GM12874 (cell line): Measurements from ENCODE around the gene COL4A2.

Experiments
- TF ChIP-seq, protein P1 (sequence below): IDR thresholded peaks from 2 replicates; pipeline ENCODE4 v1.5.1; 2011; ENCODE audit warnings: low read depth, mild to moderate bottlenecking, control low read depth, low read length, moderate library complexity; ENCODE audit not compliant: insufficient read depth

Gene COL4A2

DNA sequence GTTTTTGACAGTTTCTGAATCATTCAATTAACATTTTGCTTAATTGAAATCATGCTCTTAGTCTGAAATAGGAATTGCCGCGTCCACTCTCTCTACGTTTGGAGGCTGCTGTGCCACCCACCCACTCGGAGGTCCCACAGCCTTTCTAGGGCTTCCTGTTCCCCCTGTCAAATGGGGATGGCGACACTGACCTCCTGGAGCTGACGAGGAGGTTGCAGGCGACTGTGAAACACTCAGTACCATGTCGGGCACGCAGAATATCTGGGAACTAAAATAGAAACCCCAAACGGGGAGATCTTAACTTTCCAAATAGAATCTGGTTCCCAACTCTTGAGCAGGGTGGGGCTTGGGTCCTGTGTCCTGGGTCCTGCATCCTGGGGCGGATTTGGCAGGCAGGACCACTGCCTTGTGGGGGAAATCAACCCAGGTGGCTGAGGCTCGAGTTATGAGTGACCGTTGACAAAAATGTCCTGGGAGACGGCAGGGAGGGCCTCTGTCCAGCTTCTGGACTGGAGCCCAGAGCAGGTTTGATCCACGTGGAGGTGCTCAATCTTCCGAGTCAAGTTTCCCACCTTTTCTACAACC, 129.8 kb downstream of the COL4A2 start:
- TF ChIP-seq, protein P1, sequence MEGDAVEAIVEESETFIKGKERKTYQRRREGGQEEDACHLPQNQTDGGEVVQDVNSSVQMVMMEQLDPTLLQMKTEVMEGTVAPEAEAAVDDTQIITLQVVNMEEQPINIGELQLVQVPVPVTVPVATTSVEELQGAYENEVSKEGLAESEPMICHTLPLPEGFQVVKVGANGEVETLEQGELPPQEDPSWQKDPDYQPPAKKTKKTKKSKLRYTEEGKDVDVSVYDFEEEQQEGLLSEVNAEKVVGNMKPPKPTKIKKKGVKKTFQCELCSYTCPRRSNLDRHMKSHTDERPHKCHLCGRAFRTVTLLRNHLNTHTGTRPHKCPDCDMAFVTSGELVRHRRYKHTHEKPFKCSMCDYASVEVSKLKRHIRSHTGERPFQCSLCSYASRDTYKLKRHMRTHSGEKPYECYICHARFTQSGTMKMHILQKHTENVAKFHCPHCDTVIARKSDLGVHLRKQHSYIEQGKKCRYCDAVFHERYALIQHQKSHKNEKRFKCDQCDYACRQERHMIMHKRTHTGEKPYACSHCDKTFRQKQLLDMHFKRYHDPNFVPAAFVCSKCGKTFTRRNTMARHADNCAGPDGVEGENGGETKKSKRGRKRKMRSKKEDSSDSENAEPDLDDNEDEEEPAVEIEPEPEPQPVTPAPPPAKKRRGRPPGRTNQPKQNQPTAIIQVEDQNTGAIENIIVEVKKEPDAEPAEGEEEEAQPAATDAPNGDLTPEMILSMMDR = no peak

DNA sequence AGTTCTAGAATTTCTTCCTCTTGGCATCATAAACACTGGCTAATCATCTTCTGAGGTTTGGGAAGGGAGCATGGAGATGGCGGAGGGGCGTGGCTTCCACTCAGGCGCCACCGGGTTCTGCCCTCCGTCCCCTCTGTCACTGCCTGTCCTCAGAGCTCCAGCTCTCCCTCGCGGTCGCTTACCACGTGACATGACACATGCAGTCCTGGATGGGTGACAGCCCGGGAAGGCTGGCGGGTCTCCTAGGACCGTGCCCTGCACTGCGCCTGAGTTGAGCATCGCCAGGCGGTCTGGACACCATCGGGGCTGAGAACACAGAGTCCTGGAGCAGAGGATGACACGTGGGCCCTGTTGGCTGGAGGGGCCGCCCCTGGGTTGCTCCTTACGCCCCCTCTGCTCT, 131.1 kb downstream of the COL4A2 start:
- TF ChIP-seq, protein P1 = no peak

DNA sequence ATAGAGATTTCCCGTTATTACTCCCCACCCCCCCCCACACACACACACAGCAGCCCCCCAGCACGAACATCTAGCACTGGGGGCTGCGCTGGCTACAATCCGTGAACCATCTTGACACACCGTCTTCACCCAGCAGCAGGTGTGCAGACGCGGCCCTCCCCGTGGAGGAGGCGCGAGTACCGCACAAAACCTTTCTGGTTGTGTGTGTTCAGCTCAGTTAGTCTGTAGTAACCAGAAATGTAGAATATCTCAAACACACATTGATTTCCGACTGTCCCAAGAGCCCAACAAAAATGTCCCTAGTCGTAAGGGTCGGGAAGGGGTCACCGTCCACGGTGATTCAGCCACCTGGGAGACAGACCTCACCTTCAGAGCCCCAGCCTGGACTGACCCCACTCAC, 131.7 kb downstream of the COL4A2 start:
- TF ChIP-seq, protein P1 = no peak

DNA sequence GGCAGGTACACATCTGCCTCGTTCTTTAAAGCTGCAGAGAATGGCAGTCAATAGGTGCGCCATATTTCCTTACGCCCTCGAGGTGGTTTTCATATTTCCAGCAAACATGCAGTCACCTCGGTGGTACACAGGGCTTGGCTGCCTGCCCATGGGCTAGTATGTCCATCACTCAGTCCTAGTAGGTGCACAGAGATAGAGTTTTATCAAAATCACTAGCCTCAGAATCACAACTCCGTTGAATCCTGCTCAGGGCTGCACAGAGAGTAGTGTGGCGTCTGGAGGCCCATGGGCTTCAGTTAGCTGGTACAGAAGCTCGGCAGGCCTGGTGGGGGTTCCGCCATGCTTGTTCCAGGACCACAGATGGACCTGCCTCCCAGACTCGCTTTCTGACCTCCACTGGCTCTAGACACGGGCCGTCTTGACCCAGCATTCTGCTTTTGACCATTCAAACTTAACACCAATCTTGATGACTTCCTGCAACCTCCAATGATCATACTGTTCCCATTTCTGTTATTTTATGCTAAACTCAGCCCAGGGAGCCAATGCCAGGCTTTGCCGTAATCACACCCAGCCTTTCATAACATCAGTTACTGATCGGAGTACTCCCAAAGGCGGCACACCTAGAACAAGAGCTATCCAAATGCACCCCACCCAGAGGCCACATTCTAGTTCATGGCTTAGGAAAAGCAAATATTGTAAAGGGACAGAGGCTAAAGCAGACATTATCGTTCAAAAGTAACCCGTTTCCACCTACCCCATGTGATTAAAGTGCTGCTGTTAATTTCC, 134.1 kb downstream of the COL4A2 start:
- TF ChIP-seq, protein P1 = no peak

DNA sequence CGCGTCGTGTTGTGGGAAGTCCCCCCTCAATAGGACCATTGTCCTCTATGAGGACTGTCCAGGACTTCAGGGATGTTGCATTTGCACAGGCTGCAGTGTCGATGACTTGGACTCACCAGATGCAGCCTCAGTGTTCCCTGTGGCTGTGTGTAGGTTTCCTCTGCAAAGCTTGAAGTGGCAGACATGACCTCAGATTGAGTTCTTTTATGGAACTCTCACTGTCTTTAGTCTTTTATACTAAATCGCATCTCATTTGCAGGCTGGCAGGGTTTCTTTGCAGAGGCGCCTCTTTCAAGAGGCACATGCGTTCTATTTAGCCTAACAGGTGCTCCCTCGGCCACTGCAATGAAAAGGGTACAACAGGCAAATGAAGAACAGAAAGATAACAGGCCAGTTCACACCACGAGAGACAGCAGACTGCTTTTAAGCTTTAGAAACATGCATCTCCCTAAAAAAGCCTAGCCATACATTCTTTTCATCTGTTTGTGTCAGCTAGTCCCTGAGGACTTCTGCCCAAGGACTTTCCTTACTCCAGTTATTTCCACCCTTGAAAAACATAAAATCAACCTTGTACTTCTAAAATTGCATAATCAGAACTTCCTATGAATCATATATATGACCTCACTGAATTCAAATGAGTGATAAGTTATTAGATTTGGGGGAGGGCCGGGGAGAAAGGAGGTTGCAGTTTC, 136.0 kb downstream of the COL4A2 start:
- TF ChIP-seq, protein P1 = no peak

DNA sequence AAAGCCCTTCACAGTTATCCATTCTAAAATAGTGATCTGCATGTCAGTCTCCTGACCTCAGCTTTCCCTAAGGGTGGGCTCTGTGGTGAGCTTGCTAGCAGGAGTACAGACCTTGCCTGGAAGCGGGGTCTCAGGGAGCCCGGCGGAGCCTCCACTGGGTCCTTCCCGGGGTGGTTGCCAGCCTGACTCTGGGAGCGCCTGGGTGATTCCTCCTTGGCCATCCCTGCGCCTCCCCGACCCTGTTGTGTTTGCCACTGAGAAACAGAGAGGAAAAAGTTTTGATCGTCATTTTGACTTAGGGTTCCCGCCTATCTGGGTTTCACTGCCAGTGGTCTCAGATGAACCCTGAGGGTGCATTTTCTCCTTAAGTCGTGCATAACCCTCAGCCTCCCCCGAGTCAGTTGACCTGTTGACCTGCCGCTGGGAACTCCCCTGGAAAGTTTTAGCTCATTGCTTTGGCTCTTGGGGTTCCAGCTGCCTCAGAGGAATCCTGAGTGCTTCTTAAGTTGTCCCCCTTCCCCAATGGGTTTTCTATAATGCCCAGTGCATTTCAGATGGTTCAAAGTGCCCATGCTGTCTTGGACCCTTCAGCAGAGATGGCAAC, 136.6 kb downstream of the COL4A2 start:
- TF ChIP-seq, protein P1 = no peak

DNA sequence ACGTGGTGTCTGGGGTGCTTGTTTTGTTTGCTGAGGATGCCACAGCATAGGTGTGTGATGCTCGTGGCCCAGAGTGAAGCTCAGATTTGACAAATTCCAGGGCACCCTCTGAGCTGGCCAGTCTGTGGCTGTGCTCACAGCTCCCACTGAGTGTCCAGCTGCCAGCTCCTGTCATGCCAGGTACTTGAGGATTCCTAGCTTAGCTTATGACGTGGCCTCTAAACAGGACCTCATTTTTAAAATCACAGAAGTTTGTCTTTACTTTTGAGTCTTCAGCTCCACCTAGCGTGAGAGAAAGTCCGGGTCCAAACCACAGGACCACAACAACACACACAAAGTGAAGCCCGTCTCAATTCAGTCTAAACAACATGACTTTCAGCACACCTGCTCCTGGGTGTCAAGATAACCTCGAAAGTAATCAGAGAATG, 137.2 kb downstream of the COL4A2 start:
- TF ChIP-seq, protein P1 = no peak
